NCI-H446 treated with DMSO at 0.1 percent for 48 hours (cell line): ENCODE results near the gene ACSF2.
"Not testable (repeated sequence)": the region's sequence is repeated elsewhere in the genome, so short reads cannot be mapped to it uniquely, and the experiment has no call there.

Source experiments
- DNase-seq: peaks from one replicate; lab custom pipeline; 2025; lab: John Stamatoyannopoulos, UW

The ACSF2 gene

DNA sequence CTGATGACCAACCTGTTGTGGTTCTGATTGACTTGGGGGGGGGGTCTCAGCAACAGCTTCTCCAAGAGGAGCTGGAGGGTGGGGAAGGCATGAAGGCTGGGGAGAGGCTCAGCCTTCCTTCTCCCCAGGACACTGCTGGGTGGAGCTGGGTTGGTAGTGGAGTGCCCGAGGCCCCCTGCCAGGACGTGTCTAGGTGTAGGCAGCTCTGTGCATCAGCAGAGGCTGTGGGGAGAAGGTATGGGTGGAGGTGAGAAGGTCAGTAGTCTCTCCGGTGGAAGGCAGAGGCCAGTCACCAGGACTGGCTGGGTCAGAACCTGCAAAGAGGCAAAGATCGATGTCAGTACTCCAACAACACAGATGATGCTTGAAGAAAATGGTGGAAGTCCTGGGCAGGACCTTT, 38.7 kb downstream of the ACSF2 start:
- no peak for DNase-seq

DNA sequence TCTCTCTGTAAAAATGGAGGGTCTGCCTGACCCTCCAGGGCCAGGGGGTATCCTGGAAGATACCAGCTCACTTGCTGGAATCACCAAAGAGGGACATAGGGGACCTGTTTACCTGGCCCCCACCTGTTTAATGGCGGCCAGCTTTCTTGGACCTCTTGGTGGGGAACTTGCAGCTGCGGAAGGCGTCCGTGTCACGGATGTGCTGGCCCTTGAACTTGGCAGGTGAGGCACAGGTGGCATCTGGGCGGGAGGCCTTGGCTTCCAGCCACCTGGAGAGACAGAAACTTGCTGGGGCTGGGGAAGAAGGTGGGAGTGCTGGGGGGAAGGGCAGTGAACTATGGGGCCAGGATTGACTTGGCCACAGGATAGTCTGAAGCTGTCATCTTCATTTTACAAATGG, 39.2 kb downstream of the ACSF2 start:
- no peak for DNase-seq

DNA sequence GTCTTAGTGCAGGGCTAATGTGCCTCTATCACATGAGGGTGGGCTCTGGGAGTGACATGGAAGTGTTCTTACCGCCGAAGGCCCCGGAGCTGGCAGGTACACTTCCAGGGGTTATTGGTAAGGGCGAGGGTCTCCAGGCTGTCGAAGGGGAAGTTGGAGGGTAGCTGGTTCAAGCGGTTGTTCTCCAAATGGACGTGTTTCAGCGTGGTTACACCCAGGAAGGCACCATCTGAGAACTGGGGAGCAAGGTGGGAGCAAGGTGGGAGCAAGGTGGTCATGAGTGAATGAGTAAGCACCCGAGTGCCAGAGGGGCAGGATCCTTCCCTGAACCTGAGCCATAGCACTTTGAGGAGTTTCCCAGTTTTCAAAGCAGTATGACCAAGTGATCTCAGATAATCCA, 39.6 kb downstream of the ACSF2 start:
- DNase-seq: no peak

DNA sequence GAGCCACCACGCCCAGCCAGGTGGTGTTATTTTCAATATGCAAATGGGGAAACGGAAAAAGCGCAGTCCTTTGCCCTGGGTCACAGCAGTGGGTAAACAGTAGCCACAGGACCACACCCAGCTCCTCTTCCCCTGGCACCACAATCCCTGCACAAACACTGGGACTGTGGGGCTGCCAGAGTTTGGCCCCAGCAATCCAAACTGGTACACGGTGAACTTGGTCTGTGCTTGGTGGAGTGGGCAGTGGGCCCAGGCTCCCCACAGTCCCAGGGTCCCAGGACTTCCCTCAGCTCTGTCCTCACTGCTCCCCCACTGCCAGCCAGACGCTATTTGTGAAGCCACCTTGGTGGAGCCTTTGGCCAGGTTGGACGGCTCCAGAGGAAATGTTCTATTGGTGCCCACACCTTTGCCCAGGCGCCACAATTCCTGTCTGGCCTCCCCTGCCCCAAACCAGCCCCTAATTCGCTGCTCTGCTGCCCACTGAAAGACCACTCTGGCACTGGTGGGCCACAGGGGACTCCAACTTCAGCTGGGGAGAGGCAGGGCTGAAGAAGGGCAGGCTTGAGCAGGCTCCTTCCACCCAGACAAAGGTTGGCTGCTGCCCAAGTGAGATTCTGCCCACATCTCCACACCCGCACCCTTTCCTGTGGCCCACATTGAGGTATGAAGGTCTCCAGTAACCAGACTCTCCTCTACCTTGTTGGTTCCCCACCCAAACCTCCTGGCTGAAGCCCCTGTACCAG, 40.5 kb downstream of the ACSF2 start:
- no peak for DNase-seq

DNA sequence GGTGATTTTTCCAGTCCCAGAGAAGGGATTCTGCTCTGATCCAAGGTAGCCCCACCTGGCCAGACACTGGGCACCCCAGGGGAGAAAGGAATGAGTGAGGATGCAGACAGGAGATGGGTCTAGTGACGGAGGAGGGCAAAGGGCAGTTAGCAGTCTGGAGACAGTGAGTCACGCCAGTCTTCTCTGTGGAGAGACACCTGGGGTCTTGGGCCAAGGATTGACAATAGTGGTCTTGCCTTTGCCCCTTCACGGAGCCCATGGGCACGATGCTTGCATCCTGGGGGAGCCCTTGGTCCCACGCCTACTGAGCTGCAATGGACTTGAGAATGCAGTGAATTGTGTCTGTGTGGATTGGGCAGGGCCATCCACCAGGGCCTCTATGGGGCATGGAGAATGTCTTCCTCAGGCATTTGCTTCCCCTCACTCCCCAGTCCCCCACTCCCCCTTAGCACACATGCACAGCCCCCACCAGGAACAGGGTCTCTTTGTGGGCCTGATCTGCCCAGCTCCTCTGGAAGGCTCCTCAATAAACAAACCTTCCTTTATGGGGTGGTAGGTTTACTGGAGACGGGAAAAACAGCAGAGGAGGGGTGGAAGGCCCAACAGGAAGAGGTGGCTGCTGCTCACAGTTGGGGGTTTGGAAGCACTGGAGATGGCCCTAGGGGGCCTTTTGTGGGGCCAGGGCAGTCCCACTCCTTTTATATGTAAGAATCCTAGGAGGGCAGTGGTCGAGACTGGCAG, 41.3 kb downstream of the ACSF2 start:
- no peak for DNase-seq

DNA sequence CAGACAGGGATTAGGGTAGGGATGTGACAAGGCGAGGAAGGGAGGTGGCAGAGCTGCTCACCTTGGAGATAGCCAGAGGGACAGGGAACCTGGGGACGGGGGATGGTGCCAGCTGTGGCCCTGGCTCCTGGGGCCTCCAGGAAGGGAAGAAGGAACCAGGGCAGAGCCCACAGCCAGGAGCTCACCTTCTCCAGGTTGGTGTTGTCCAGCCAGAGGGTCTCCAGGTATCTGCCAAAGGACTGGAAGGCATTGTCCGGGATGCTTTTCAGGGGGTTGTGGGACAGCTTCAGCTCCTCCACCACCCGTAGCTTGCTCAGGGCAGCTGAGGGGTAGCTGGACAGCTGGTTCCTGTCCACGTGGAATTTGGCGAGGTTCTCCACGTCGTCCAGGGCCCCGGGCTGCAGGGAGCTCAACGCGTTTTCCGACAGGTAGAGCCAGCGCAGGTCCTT, 41.9 kb downstream of the ACSF2 start:
- DNase-seq: no peak

DNA sequence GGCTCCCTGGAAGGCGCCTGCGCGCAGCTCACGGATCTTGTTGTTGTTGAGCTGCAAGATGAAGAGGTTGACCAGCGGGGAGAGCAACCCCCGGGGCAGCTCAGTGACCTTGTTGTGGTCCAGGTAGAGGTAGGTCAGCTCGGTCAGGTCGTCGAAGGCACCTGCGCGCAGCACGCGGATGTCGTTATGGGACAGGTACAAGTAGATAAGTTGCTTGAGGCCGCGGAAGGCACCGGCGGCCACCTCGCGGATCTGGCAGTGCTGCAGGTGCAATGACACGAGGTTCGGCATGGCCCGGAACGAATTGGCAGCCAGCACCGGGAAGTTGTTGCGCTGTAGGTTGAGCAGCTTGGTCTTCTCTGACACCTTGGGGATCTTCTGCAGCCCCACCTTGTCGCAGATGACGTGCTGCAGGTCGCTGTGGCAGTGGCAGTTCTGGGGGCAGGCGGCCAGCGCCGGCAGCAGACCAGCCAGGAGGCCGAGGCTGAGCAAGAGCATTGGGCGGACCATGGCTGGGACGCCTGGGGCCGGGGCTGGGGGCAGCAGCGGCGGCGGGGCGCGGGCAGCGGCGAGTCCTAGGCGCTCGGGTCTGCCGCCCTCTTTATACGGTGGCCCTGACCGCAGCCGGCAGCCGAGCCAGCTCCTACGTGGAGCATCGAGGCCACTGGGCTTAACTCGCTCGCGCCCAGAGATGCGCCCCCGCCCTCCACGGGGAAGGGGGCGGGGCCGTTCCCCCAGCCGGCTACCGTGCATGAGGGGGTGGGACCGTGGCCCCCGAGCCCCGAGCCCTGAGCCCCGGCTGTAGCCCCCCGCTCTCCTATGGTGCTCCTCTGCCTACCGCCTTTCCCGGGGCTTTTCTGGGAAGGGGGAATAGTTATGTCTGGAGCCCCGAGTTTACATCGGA, 42.5 kb downstream of the ACSF2 start, which contains the start of gene CHAD:
Gene CHAD (minus strand): TSS at position 577 of the 904 bp plus-strand sequence. CDS start 67 bp downstream, at position 510.
- DNase-seq: no peak

DNA sequence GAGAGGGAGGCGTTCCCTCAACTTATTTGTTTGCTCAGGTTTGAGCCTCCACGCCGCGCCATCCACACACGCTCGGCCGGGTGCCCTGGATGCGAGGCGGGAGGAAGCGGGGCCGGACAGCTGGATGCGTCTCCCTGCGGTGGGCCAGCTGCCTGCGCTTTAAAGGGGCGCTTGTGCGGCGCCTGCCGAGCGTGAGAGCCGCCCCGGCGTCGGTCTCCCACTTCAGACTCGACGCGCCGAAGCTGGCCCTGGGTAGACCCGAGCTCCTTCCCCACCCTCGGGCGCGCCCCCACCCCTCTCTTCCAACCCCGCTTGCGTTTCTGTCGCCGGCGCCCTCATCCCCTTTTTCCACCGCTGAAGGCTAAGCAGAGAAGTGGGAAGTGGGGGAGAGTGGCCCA, 43.2 kb downstream of the ACSF2 start:
- DNase-seq: no peak

DNA sequence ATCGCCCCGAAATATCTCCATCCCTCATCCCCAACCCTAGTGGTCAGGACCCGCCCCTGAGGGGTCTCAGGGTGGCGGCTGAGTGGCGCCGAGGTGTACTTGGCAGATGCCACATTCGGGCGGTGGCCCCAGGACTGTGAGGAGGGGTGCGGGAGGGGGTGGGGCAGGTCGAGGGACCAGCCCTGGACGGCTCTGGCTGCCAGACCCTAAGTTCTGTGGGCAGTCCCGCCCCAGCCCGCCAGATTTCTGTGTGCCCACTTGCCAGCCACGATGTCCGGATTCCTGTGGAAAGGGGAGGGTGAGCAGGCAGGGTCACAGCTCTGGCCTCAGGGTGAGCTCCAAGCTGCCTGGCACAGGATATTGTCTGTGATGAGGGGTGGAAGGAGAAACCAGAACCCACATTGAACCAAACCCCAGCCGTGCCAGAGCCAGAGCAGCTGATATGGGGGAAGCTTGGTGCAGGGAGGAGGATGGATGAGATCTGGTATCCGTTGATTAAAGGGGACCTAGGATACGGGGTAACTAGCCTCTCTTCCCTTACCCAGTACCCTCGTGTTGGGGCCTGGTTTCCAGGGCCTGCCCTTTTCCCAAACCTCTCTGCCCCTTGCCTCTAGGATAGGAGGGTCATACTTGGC, 43.8 kb downstream of the ACSF2 start:
- DNase-seq: no peak

DNA sequence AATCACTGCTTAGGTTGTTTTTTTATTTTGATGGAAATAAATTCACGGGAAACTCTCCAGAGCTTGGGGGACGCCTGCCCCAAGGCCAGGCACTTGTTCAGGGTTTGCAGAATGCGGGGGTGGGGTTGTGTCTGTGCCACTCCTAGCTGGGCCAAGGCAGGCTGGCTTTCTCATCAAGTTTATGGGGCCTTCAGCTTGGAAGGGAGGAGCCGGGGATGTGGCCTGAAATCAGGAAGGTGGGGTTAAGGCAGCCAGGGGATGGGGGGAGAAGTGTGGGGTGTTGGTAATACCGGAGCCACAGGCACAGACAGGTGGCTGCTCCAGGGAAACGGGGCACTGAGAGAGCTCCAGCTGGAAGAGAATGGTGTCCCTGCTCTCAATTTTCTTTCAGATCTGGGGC, 44.4 kb downstream of the ACSF2 start:
- DNase-seq: no peak

DNA sequence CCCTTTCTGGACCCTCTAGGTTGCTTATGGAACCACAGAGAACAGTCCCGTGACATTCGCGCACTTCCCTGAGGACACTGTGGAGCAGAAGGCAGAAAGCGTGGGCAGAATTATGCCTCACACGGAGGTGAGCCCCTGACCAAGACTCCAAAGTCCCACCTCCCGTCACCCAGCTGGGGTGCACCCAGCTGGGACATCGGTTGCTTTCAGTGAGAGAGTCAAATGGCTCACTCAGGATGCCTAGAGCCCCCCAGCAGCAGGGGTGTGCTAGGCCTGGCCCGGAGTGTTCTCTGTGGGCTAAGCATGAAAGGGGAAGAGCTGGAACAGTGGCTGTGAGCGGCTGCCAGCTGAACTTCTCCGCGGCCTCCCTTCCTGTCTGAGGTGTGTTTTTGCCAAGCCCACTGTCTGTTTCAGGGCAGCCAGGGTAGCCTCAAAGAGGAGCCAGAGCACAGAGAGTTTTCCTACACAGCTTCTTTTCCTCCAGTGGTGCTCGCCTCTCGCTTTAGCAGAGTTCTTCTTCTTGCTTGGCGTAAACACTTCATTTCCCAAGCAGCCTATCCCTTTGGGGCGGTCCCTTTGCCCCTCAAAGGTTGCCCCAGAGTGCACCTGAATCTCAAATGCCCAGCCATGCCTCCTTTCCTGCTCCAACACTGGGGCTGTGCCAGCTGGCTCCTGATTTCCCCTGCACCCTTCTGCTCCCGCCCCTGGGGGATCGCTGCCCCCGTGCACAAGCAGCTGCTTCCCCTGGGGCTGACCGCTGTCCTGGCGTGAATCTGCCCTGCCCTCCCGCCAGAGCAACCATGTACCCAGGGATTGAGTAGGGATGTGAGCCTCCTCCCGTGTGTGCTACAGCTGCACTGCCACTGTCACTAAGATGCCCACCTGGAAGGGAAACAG, 45.2 kb downstream of the ACSF2 start:
- DNase-seq: no peak

DNA sequence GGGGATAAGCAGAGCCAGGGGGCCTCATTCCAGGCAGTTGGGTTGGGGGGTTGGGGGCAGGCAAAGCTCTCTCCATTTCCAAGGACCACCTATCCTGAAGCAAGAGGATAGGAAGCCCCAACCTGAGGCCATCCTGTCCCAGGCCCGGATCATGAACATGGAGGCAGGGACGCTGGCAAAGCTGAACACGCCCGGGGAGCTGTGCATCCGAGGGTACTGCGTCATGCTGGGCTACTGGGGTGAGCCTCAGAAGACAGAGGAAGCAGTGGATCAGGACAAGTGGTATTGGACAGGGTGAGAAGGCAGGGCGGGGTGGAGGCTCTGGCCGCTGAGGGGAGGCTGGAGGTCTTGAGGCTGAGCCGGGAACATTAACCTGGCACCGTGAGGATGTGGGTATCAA, 46.3 kb downstream of the ACSF2 start:
- no peak for DNase-seq

DNA sequence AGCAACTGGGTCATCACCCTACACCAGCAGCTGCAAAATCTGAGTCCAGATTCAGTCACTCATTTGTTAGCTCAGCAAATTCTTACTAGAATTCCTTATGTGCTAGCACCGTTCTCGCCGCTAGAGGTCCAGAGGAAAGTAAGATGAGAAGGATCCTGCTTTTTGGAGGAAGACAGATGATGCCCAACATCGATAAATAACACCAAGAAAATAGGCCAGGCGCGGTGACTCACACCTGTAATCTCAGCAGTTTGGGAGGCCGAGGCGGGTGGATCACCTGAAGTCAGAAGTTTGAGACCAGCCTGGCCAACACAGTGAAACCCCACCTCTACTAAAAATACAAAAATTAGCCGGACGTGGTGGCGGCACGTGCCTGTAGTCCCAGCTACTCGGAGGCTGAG, 46.7 kb downstream of the ACSF2 start:
- not testable (repeated sequence) for DNase-seq

DNA sequence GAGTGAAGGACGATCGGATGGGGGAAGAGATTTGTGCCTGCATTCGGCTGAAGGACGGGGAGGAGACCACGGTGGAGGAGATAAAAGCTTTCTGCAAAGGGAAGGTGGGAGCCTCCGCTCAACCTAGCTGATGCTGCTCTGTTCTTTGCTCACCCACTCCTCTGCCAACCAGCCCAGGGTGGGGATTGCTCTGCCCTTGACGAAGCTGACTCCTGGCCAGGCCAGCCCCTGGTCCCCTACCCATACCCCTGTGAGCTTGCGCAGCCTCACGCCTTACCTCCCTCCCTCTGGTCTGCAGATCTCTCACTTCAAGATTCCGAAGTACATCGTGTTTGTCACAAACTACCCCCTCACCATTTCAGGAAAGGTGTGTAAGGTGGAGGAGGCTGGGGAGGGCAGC, 47.9 kb downstream of the ACSF2 start:
- DNase-seq: no peak

DNA sequence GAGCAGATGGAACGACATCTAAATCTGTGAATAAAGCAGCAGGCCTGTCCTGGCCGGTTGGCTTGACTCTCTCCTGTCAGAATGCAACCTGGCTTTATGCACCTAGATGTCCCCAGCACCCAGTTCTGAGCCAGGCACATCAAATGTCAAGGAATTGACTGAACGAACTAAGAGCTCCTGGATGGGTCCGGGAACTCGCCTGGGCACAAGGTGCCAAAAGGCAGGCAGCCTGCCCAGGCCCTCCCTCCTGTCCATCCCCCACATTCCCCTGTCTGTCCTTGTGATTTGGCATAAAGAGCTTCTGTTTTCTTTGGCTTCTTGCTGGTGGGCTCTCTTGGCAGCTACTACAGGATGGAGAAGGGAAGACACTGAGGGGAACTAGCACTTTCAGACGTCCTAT, 48.5 kb downstream of the ACSF2 start:
- no peak for DNase-seq

DNA sequence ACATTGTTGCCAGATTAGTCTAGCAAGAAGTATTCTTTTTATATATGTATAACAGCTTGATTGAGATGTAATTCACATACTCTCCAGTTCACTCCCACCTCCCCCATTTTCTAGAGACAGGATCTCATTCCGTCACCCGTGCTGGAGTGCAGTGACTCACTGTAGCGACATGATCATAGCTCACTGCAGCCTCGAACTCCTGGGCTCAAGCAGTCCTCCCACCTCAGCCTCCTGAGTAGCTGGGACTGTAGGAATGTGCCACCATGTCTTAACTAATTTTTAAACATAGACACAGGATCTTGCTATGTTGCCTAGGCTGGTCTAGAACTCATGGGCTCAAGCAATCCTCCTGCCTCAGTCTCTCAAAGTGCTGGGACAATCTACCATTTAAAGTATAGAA, 49.3 kb downstream of the ACSF2 start:
- DNase-seq: no peak

DNA sequence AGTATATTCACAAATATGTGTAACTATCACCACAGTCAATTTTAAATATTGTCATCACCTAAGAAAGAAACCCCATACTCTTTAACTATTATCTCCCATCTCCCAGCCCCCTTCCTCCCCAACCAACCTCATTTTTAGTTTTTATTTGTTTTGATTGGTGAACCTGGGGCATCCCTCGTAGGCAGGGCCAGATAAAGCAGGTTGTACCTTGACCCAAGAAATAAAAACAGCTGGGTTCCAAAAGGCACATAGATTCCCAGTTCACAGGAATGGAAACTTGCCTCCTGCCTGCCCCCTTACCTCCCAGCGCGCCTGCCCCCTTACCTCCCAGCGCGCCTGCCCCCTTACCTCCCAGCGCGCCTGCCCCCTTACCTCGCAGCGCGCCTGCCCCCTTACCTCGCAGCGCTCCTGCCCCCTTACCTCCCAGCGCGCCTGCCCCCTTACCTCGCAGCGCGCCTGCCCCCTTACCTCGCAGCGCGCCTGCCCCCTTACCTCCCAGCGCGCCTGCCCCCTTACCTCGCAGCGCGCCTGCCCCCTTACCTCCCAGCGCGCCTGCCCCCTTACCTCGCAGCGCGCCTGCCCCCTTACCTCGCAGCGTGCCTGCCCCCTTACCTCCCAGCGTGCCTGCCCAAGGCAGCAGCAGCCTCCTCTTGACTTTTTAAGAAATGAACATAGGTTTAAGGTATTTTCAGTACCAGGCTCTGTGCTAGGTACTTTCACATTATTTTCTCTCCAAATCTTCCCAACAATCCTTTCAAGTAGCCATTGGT, 49.9 kb downstream of the ACSF2 start:
- not testable (repeated sequence) for DNase-seq

DNA sequence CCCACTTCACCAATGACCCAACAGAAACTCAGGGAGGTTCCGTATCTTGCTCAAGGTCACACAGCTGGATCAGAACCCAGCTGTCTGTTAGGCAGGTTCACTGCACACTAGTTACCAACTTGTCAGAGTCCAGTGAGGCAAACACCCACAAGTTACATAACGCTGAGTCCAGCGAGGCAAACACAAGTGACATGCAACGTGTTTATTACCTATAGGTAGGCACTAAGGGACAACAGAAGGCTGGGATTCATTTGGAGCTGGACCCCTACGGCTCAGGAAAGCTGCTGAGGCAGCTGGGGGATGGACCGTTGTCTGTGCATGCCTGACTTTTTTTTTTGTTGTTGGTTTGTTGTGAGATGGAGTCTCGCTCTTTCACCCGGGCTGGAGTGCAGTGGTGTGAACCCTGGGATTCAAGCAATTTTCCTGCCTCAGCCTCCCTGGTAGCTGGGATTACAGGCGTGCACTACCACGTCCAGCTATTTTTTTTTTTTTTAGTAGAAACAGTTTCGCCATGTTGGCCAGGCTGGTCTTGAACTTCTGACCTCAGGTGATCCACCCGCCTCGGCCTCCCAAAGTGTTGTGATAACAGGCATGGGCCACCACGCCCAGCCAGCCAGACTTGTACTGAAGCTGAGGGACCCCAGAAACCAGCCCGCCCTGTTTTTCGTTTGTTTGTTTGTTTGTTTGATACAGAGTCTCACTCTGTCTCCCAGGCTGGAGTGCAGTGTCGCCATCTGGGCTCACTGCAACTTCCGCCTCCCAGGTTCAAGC, 50.7 kb downstream of the ACSF2 start:
- DNase-seq: no peak

DNA sequence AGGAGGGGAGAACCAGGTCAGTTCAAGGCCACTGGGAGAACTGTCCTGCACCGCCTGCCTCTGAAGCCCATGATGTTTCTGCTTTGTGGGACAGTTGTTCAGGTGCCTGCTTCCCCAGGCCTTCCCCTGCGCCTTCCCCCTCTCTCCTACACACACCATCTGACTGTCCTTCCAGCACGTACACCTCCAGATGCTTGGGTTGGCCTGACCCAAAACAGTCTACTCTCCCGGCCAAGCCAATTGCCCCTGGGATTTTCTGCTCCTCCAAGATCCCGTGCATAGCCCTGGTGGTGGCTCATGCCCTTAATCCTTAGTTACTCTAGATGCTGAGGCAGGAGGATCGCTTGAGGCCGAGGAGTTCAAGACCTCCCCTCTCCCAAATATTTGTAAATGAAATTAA, 52.0 kb downstream of the ACSF2 start:
- no peak for DNase-seq
